GM18861 (cell line): ENCODE data around the gene SLAMF6.
"Not testable (repeated sequence)": the region's sequence is repeated elsewhere in the genome, so short reads cannot be mapped to it uniquely, and the experiment has no call there.

ENCODE experiments used
- ATAC-seq: cut with Tn5 transposase; IDR thresholded peaks from one replicate; pipeline ENCODE4 v1.9.1; 2021; ENCODE audit not compliant: unreplicated experiment

The SLAMF6 gene

DNA sequence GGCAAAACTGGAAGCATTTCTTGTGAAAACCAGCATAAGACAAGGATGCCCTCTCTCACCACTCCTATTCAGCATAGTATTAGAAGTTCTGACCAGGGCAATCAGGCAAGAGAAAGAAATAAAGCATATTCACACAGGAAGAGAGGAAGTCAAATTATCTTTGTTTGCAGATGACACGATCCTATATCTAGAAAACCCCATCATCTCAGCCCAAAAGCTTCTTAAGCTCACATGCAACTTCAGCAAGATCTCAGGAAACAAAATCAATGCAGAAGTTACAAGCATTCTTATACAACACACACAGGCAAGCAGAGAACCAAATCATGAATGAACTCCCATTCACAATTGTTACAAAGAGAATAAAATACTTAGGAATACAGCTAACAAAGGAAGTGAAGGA, 7.1 kb downstream of the SLAMF6 start:
- ATAC-seq, result not testable (repeated sequence)

DNA sequence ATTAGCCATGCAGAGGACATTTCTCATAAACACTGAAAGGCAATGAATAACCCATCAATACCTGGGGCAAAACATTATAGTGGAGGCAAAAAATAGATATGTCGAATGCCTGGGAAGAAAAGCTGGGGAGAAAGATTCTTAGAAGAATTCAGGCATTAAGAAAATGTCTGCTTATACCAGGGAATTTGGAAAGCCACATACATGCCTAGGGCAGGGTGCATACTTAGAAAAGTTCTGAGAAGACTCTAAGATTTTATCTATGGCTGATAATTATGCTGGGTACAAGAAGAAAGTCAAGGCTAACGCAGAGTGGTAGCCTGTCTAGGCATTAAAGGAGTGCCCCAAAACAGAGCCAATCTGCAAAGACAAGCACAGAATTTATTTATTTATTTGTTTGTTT, 18.4 kb downstream of the SLAMF6 start:
- no peak for ATAC-seq

DNA sequence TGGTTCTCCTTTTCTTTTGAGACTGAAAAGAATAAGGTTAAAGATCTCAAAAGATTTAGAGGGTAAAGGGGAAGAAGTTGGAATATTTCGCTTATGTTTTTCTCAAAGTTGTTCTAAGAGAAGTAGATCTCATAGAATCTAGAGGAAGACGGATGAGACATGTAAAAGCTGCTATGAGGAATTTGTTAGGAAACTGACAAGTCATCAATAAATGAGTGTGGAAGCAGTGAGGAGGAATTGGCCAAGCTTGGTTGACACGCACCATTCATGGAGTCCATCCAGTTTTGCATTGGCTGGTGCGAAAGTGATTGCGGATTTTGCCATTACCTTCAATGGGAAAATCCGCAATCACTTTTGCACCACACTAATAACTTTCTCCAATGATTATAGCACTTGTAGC, 20.0 kb downstream of the SLAMF6 start:
- ATAC-seq, result no peak

DNA sequence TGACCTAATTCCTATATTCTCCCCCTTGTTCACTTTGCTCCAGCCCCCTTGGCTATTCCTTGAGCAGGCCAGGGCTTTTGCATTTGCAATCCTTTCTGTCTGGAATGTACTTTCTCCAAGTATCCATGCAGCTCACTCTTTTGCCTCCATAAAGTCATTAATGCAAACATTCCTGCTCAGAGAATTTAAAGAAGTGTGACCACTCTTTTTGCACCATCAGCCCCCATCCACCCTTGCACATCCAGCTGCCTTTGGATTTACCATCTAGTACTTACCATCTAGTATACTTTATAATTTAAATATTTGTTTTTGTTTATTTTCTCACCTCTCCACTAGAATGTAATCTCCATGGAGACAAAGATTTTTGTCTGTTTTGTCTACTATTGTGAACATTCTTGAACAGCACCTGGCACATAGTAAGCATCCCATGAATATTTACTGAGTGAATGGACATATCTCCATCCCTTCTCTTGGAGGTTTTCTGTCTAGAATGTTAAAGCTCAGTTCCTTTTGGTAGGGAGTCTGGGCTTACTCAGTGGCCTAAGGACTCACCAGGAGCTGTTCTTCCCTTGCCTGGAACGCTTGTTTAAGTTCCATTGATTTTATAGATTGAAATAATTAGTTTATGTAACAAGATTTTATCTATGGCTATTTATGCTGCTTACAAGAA, 22.6 kb downstream of the SLAMF6 start:
- no peak for ATAC-seq

DNA sequence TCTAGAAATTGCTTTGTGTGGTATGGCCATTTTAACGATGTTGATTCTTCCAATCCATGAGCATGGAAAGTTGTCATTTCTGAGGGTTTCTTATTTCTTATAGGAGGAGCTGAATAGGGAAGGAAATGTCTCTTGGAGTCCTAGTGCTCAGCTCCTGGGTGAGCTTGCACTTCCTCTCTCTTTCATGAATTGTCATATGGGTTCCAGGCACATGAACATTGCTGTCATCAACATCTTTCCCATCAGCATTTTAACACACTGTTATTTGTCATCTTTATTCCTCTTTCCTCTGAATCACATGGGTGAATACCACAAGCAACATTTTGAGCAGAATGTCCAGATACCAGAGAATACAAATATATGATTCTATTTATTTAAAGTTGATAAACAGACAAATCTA, 23.4 kb downstream of the SLAMF6 start:
- no peak for ATAC-seq

DNA sequence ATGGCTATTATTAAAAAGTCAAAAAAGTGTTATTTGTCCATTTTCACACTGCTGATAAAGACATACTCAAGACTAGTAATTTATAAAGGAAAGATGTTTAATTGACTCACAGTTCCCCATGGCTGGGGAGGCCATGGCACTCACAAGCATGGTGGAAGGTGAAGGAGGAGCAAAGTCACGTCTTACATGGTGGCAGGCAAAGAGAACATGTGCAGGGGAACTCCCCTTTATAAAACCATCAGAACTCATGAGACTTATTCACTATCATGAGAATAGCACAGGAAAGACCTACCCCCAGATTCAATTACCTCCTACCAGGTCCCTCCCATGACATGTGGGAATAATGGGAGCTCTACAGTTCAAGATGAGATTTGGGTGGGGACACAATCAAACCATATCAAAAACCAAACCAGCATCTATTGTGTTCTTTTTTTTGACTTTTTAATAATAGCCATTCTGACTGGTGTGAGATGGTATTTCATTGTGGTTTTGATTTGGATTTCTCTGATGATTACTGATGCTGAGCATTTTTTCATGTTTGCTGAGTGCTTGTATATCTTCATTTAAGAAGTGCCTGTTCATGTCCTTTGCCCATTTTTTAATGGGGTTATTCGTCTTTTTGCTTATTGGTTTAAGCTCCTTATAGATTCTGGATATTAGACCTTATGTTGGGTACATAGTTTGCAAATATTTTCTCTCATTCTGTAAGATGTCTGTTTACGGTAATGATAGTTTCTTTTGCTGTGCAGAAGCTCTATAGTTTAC, 24.6 kb downstream of the SLAMF6 start:
- ATAC-seq, result not testable (repeated sequence)

DNA sequence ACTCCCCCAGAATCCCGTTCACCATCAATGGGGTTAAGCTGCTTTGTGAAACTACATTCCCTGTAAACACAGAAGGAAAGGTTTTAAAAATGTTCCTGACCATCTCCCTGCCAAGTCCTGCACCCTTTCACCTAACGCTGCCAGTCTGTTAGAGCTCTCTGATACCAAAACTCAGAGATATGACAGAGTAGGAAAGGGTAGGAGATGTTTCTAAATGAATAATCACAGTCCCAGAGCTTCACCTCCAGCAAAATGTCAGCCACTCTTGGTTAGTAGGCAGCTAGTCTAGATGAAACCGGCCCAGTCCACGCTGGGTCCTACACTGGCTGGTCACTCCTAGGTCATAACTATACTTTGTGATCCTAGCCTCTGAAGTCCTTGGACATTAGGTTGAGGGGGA, 26.7 kb downstream of the SLAMF6 start:
- ATAC-seq, result no peak

DNA sequence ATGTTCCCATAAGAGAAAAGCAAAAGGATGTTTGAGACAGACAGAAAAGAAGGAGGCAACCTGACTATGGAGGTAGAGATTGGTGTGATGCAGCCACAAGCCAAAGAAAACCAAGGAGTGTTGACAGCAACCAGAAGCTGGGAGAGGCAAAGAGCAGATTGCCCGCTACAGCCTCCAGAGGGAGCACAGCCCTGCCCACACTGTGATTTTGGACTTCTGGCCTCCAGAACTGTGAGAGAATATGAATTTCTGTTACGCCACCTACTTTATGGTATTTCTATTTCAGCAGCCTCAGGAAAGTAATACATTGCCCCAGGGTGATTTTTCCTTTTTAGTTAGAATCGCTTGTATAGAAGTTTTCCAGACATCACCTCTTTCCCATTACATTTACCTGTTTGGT, 28.4 kb downstream of the SLAMF6 start:
- ATAC-seq, result no peak

DNA sequence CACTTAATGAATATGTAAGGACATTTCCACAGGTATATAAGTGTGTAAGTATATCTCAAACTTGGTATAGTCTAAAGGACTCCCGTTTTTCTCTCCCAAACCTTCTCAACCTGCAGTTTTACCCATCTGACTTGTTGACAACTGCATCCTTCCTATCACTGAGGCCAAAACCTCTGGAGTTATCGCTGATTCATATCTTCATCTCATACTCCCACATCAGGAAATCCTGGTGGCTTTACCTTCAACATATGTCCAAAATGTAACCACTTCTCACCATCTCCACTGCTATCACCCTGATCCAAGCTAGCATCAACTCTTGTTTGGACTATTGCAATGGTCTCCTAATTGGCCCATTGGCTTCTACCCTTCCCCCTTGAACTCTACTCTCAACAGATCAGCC, 30.4 kb downstream of the SLAMF6 start:
- ATAC-seq, result no peak

DNA sequence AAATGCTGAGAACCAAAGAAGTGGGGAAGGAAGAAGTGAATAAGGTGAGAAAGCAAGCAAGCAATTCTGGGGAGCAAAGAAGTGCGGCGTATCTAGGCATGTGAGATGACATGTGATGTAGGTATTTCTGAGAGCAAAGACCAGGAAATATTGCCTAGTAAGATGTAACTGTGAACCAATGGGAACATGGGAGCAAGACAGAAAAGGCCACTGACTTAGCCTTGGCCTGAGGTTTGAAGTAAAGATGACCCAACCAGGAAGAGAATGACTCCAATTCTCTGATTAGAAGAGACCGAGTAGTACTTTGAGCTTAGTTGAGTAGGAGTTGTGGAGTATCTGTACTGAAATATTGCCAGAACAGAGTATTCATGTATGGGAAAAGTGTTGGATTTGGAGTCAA, 31.1 kb downstream of the SLAMF6 start:
- no peak for ATAC-seq

DNA sequence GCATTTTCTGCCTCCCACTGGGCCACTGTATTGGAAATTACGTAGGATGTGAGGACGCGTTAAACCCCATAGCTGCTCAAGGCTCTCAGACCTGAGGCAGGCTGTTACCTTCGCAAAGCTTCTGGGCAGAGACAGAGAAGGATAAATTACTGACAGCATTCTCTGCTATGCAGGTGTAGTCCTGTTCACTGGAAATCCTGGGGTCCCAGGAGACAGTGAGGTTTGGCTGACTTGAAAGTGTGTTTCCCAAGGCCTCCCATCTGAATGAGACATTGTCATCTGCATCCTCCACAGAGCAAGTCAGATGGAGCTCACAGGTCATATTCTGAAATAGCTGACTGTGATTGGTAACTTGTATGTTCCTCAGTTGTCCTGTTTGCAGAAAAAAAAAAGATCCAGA, 32.0 kb downstream of the SLAMF6 start:
- ATAC-seq, result no peak

DNA sequence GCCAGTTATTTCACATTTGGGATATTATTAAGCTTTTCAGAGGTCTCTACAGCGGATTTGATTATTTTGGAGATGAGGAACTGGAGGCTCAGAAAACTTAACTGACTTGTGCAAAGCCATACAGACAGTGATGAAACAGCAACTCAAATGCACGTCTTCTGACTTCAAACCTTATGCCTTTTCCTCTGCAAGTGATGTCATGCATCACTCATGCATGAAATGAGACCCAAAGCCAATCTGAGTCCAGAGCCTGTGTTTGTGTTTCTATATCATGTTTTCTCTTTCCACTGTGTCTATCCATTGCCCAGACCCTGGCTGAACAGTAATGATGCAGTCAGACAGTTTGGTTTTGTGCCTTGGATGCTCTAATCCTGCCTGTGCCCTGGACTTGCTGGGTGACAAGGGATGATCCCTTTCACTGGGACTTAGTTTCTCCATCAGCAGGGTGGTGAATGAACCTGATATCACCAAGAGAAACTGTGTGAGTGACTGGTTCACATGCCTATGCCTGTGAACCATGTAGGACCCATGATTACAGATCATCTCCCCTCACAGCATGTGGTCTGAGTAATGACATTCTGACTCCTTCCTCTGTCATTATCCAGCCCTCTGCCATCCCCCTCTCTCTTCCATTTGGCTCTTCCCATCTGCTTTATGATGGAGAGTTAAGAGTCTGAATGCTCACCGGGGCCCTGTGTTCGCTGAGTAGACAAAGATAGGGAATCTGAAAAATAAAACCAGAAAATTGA, 33.4 kb downstream of the SLAMF6 start:
- ATAC-seq, result no peak

DNA sequence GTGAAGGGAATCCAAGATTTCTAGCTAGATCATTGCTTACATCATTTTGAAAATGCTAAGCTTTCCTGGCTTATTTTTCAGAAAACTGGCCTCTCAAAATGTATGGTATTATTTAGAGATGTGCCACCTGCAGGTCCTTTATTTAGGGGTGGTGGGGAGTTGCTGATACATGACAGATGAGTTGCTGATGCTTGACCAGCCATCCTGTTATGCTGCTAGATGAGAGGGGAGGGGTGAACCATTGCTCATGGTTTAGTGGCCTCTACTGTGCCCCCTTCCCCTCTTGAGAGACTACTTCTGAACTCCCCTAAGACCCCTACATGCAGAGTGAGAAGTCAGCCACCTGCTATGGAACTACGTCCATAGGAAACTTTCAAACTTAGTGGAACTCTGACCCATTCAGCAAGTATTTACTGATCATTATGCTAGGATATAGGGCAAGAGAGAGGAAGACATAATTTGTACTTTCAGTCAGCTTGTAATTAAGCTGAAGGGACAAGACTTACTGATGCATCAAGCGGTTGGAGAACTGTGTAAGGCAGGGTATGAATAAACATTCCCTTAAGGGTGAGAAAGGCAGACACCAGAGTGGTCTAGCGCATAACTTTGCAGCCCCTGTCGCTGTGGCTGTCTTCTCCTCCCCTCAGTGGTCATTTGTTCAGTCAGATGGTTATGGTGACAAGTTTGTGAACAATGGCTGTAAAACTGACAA, 34.6 kb downstream of the SLAMF6 start:
- ATAC-seq, result no peak

DNA sequence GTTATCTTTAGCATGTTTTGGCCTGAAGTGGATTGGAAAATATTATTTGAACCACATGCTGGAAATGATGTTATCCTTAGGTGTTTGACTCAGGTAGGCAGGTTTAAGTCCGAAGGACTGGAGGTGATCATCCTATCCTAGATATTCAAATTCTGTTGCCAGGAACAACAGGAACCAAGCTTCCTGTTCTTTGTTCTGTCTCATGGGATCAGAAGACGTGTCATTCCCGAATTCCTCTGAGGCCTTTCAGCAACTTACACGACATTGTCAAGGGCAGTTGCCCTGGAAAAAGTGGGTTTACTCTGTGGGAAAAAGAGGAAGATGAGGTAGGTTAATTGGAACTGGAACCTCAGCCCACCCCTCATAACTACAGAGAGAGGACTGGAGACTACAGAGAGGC, 36.6 kb downstream of the SLAMF6 start:
- ATAC-seq, result no peak

DNA sequence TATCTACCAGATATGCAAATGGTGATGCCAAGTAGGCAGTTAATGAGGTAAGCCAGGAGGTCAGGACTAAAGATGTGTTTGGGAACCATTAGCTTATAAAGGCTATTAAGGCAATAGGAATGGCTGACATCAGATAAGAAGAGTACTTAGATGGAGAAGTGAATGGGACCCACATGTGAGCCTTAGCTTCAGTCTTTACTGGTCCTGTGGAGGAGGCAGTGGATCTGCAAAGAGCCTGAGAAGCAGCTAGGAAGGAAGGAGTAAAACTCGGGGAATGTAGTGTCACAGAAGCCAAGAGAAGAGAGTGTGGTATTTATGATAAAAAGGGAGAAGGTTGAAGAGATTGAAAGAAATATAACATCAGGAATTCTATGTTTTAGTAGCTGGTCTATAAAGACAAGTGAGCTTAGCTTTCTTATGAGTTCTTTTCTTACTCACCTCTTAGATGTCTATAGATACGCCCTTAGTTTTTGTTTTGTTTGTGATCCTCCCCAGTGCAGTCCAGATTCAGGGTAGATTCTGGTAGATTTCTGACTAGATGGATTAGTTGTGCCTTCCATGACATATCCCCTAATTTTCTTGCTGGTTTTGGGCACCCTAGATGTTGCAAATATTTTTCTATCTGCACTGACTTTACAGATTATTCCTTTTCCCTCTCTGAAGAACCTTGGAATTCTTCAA, 39.4 kb downstream of the SLAMF6 start:
- ATAC-seq, result no peak

DNA sequence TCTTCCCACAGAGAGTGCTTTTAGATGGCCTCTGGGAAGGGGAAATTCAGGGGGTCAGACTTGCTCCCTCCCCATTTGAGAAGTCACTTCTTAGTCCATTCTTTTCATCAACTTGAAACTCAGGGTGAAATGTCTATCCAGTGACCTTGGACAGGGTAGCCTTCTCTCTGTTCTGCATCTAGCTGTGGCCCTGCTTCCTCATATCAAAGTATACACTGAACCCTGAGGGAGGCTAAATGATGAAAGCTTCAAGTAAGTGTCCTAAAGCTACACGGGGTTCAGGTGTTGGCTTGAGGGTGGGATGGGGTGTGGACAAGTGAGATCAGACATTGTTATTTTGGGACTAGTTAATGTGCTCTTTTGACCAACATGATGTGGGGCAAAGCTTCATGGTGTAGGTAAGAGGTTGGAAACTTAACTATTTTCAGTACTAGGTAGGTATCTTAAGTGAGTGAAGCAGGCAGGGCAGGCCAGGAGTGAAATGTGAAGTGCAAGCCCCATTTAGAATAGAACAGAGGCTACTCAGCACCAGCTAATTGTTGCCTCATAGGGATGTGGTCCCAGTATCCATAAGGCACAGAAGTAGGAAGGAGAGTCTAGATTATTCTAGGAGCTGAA, 41.0 kb downstream of the SLAMF6 start:
- no peak for ATAC-seq

DNA sequence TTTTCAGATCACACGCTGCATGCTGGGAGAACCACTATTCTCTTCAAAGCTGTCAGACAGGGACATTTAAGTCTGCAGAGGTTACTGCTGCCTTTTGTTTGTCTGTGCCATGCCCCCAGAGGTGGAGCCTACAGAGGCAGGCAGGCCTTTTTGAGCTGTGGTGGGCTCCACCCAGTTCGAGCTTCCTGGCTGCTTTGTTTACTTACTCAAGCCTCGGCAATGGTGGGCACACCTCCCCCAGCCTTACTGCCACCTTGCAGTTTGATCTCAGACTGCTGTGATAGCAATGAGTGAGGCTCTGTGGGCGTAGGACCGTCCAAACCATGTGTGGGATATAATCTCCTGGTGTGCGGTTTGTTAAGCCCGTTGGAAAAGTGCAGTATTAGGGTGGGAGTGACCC, 42.3 kb downstream of the SLAMF6 start:
- ATAC-seq, result not testable (repeated sequence)

DNA sequence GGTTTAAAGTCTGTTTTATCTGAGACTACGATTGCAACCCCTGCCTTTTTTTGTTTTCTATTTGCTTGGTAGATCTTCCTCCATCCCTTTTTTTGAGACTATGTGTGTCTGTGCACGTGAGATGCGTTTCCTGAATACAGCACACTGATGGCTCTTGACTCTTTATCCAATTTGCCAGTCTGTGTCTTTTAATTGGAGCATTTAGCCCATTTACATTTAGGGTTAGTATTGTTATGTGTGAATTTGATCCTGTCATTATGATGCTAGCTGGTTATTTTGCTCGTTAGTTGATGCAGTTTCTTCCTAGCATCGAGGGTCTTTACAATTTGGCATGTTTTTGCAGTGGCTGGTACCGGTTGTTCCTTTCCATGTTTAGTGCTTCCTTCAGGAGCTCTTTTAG, 44.0 kb downstream of the SLAMF6 start:
- ATAC-seq, result not testable (repeated sequence)

DNA sequence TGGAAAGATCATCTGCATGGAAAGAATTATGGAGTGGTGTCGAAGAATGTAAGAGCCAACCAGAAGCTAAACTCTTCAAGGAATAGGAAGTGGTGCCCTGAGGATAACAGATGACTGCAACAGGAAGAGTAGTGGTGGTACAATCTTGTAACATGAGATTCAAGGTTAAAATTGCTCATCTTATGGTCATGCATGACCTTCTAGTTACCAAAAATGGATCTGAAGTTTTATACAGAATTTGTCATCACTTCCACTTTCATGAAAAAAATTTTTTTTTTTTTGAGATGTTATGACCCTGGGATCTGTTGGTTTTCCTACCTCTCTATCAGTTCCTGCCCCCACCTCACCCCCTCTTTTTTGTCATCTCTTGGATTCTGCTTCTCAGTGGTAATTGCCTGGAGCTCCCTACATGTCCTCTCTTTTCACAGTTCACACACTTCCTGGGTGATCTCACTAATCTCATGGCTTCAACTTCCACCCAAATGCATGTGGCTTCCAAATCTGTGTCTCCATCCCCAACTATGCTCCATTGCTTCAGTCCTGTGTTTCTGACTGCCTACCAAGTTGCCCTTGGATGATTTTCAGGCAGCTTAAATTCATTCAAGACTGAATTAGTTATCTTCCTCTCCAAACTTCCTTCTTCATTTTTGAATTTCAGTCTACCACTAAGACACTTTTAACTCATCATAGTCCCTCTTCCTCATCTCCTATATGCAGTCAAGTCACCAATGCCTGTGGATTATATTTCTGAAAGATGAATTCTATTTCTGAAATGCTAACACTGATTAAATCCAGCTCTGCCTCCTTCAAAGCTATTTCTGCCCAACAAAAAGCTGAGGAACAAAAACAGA, 48.4 kb downstream of the SLAMF6 start:
- ATAC-seq, result peak; percentile 85
